Effector CD8-positive, alpha-beta T cell (primary cell): ENCODE measurements around the gene C8A.

ENCODE experiments used
- DNase-seq: peaks from one replicate; lab custom pipeline; 2025; lab: John Stamatoyannopoulos, UW

Gene C8A

DNA sequence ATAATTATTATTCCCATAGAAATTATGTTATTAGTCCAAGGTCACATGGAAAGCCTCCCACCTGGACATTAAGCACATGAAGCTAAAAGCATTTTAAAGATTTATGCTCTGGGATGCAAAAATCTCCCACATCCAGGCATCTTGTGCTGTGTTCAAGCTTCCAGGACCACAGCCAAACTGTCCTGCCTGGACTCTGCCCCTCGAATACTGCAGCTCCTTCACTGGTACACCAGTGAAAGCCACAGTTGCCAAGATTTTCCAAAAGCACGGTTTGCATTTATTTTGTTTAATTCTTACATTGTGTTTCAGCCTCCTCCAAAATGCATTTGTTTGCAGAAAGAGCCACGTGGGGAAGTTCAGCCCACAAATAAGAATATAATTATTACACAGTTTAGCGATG, 72.6 kb downstream of the C8A start:
- no peak for DNase-seq

DNA sequence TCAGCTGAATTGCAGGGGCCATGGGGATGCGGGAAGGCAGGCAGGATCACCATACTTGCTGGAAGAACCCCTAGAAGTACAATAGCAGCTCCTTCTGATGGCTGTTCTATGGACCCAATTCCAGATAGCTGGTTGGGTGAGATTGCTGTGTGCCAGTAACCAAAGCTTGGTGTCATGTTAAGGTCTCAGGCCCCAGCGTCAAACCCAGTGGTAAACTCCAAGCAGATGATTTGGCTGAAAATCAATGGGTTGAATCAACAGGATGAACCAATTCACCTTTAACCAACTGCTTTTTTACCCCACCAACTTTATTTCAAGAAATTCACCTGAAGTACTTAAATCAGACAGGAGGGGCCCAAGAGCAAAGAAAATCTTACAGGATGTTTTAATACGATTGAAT, 73.4 kb downstream of the C8A start:
- no peak for DNase-seq

DNA sequence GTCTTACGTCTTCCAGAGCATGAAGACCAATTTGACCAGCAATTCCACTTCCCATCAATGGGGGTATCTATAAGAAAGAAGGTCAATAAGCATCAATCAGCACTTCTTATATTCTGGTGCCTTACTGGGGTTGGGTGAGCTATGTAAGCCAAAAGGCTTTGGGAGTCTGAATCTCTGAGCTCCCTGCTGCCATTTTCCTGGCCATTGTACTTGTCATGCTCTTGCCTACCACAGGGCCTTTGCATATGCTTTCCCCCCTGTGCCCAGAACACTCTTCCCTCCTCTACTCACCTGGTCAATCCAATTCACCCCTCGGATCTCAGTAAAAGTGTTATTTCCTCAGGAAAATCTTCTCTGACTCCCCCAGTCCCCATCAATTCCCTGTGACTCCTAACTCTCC, 74.9 kb downstream of the C8A start:
- DNase-seq = no peak

DNA sequence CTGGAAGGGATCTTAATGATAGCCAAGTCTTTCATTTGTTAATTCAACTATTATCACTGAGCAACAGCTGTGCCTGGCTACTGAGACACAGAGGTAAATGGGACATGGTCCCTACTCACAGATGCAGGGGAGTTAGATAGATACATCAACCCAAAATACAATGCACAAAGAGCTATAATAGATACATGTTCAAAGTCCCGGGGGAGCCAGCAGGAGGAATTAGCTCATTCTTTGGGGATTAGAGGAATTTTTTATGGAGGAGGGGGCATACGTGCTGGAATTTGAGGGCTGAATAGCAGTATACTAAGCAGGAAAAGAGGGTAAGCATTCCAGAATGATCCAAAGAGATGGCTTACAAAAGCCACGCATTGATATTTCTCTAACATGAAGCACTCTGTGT, 76.6 kb downstream of the C8A start:
- no peak for DNase-seq

DNA sequence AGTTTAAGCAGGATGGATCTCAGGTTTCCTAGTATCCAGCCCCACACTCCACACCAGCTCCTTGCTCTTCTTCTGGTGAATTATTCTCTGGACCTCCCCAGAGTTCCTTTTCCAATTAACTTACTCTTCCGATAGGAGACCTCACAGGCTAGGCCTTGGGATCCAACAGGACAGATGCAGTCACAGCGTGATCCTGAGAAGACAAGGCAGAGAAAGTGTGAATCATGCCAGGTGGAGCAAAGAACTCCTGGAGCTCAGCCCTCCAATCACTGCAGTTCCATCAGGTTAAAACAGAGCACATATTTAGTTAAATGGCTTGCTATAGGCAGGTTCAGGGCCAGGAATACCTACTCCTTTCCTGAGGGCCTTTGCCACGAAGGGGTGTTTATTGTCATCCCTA, 77.1 kb downstream of the C8A start:
- no peak for DNase-seq

DNA sequence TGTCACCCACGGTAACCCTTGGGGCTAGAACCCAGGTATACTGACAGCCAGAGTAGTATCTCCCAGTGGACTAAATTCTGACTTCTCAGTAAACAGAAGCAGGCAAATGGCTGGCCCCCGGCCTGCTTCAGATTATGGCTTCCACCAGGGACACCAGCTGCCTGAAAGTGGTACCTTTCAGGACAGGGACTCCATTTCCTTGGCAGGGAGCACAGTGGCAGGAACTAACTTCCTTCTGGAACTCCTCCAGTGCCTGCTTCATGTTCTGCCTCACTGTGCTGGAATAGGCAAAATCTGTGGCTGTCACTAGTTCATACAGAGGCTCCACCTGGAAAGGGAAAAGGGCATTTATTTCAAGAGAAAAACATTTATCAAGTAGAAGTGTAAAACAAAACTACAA, 78.6 kb downstream of the C8A start:
- DNase-seq = no peak

DNA sequence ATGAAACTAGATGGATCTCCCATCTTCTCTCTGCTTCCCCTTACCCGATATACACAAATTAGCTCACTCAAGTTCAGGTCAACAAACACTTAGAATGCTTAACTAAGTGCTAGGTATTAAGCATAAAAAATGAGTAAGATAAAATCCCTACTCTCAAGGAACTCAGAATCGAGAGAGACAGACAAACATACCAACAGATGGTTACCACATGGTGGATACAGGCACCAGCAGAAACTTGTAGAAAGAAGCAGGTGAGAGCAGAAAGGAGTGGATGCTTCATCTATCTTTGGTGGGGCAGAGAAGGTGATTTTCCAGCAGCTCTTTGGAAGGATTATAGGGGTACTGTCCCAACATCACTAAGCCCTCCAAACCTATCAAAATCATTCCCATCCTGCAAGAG, 79.0 kb downstream of the C8A start:
- DNase-seq = no peak

DNA sequence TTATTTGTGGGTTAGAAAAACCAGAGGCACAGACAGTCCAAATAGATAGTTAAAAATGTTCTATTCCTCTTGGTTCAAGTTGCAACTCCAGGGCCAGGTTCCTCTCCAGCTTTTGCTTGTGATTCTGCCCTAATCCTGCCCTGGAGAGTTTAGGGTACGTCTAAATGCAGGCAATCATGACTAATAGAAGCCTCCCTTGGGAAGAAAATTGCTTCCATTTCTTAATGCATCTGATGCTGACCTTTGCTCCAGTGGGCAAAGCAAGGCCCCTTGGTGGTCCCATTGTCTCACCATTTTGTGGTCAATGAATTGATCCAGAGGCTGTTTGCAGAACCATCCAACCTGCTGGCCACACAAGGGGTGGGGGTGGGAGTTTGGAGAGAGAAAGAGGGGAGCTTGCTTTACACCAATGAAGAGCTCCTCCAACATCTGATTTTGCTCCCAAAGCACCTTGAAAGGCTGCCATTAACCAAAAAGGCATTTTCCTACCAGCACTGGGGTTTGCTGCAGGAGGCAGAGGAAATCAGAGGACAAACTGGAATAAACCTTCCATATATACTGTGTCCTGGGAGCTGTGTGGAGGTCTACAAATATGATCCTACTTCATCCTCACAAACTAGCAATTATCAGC, 79.9 kb downstream of the C8A start:
- DNase-seq = no peak

DNA sequence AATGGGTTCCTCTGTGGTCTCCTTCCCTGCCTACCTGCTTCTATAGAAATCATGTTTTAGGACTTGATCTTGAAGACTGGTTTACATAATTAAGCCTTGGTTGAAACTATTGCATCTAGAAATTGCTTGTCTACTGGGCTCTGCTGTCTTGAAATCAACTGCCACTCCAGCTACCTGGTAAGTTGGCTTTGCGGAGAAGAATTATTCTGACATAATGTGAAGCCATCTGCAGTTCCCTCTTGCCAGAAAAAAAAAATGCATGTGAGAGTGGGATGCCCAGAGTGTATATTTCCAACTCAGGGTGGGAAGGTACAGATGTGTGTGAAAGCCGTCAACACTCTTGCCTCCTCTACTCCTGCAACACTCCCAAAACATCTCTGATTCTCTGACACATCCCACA, 84.0 kb downstream of the C8A start:
- DNase-seq = no peak

DNA sequence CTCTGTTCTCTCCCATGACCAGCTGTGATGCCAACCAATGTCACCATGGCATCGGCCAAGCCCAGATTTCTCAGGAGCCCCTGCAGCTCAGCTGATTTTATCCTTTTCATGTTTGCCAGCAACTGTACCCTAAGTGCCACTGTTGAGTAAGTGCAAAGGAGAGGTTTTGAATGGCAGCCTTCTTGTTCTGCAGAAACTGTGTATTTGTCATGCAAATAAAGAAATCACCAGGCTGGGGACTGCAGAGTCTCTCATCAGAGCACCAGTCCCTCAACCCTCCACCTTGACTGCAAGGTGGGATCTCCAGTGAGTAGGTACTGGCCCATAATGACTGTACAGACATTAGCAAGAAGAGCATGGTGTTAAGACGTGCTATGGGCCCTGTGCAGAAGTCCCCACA, 84.6 kb downstream of the C8A start:
- DNase-seq = no peak

DNA sequence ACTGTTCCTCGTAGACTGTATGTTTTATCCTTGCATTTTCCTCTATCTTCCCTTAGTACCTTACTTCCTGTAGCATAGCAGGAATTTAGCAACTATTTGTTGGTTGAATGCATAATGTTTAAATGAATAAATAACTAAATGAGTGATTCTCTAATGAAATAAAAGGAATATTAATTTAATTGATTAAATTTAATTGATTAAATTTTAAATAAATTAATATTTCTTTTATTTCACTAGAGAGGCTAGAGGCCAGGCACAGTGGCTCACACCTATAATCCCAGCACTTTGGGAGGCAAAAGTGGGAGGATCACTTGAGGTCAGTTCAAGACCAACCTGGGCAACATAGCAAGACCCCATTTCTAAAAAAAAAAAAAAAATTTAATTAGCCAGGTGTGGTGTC, 85.4 kb downstream of the C8A start:
- no peak for DNase-seq

DNA sequence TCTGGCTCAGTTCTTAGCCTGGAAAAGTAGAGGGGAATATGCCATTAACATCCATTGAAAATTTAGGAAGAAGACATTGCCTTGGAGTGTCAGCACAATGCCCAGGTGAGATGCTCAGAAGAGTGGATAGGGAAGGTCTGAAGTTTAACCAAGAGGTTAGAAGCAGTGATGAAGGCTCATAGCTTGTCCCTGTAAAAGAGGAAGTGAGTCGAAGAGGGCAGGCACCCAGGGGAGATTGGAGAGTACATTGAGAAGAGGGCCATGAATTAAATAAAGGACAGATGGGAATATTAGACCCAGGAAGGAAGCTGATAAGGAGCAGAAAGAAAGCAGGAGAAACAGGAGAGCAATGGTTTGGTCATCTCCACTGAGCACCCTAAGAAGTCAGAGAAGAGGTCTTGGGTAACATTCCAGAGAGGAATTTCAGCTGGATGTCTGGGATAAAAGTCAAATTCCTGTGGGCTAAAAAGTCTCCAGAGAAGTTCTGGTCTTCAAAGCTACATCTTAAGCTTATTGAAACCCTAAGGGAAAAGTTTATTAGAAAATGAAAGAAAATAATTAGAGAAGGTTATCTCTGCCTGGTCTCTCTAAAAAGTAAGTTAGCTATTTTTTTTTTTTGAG, 93.9 kb downstream of the C8A start:
- no peak for DNase-seq

DNA sequence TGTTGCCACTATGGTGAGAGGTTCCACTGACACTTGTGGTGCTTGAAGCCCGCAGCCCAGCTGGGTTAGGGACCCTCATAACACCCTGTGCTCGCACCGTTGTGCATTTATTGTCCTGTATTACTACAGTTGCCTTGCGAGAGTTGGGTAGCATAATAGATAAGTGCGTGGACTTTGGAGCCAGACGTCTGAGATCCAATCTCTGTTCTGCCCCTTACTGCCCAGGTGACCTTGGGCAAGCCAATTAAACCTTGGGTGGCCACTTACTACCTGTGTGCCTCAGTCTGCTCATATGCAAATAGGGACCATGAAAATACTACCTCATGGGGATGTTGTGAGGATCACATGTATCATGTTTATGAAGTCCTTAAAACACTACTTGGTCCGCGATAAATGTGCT, 97.9 kb downstream of the C8A start:
- no peak for DNase-seq

DNA sequence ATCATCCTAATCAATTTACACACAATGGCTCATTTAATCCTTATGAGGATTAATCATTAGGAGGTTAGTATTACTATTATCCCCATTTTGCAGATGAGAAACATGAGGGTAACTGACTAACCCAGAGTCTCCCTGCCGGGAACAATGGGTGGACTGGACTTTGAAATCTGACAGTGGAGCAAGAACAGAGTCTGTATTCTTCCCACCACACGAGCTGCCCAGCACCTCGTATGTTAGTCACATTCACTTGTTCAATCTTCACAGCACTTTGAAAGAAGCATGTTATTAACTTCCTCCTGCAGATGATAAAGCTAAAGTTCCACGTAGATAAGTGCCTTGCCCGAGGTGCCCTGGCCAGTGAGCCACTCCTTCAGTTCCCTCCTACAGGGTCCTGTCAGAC, 98.8 kb downstream of the C8A start:
- no peak for DNase-seq

DNA sequence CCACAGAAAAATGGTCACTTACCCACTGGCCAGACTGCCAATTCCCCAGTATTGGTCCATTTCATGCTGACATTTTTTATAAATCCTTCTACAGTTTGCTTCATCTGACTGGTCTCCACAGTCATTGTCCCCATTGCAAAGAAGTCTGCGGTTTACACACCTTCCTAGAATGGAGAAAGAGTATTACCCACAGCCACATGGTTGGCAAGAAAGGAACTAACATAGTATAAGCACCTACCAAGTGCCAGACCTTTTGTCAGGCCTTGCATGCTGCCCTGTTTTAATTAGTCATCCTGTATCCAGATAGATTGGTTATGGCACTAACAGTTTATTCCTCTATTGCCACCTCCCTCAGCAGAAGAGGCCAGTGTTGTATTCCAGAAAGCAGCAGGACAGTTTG, 100.1 kb downstream of the C8A start:
- no peak for DNase-seq

DNA sequence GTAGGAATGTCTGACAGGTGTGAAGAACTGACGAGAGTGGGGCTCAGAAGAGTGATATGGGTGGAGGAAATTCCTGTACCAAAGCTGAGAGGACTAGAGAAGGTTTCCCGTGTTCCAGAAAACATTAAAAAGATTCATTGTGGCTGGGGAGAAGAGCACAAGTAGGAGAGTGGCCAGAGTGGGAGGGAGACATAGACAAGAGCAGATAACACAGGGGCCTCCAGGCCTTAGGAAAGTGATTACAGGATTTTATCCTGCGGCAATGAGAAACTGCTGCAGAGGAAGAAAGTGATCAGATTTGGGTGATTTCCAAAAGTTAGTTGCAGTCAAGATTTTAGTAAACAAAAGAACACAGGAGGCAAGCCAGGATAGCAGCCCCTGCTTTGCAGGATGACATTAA, 103.3 kb downstream of the C8A start:
- DNase-seq = no peak

DNA sequence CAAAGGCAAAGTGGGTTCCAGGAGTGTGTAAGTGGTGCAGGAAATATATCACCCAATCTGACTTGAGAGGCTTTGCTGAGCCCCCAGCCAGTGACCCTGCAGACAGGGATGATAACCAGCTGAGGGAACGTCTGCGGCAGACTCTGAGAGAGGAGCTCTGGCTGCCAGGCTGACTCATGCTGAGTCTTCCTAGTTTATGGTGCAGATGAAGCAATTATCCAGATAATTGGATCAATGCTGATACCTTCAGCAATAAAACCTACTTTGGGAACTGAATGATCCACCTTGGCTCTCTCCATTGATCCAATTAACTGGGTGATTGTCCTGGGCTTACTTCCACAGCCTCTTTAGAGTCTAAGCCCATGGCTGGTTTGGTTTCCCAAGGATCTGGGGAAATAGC, 103.9 kb downstream of the C8A start:
- DNase-seq = no peak

DNA sequence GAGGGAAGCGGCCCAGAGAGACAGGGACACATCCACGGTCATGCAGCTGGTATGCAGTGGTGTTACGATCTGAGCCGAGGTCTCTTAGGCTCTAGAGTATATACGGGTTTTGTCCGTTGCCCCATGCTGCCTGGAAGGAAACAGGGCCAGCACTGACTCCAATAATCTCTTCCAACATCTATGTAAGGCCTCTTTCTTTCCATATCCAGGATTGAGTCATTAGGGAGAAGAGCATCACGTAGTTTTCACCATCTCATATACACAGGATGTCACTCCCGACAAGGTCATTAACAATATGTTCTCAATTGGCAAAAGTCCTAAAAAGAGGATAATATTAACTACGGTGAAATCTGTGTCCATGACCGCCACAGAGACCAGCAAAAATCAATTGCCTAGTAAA, 106.8 kb downstream of the C8A start:
- DNase-seq = no peak

DNA sequence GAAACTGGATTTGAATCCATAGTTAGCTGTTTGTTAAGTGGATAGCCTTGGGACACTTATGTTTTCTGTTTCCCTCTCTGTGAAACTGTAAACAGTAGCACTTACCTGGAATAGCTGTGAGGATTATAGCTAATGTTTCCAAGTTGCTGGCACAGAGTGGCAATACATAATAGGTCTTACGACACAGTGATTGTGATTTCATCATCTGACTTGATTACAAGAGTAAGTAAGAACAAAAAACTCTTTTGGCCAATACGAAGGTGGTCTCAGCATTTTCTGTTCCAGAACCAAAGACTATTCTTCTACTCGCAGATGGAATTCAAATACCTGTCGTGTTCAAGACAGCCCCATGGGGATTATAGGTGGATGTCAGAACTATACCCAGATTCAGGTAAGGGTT, 109.1 kb downstream of the C8A start:
- no peak for DNase-seq

DNA sequence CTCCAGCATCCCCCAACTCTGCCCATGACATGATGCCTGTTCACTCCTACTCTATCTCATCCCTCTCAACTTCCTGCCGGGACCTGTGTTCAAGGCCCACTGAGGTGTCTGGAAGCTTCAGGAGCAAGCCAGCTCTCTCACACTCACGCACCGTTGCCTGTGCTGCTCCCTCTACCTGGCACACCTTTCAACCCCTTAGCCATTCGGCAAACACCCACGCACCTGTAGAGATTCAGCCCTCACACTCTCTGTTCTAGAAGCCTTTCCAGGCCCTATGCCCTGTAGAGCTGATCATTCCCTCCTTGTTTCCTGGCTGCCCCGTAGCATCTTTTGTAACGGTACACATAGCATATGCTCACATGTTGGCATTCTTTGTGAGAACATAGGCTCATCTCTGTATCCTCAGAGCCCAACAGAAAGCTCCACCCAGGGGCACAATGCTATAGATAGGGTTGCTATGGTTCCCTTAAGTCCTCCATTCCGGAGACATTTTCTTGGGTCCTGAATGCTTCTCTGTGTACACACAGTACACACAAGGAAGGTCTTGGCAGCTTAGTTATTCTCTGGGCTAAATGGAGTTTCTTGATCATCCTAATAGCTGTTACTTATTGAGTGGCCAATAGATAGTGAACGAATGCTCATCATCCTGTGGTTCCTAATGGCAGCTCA, 109.9 kb downstream of the C8A start:
- DNase-seq = no peak

DNA sequence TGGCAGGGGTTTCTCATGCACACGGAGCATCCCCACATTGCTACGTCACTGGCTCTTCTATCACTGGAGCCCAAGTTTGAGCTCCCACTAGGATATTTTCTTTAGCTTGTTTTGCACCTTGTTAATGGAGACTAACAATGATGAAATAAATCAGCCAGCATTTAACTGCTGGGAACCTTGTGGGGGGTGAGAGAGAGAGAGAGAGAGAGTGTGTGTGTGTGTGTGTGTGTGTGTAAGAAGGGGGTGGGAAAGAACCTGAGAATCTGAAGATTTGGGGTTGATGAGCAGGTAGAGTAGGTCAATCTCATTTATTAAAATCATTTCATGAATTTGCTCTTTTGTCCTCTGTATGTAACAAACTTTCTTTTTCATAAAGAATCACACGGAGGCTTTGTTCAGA, 110.6 kb downstream of the C8A start:
- no peak for DNase-seq

DNA sequence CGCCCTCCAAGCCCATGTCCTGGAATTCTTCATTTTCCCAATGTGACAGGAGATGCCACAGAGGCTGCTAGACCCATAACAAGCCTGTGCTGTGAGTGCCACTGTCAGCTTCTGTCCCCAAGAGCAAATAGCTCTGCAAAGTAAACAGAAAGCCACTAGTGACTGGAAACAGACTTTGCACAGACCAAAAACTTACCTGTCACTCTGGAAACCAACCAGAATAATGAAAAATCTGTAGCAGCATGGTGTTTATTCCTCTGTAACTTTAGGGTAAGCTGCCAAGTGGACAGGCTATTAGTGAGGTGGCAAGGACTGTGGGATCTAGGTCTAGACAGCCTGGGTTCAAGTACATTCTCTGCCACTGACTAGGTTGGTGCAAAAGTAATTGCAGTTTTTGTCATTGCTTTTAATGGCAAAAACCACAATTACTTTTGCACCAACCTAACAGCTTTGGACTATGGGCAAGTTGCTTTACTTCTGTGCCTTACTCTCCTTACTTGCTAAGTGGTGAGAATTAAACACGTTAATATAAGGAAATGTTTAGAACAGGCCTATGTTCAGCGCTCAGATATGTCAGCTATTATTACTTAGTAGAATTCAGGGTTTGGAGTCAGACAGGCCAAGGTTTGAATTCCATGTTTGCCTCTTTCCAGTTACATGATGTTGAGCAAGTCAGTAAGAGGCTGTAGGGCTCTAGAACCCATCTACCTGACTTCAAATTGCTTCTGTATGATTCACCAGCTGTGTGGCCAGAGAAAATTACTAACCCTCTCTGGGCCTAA, 111.5 kb downstream of the C8A start, which contains the start of gene C8B:
C8B (minus strand) TSS at position 100 of the 782 bp plus-strand sequence; CDS start at position 33, 67 bp downstream.
- DNase-seq = no peak

DNA sequence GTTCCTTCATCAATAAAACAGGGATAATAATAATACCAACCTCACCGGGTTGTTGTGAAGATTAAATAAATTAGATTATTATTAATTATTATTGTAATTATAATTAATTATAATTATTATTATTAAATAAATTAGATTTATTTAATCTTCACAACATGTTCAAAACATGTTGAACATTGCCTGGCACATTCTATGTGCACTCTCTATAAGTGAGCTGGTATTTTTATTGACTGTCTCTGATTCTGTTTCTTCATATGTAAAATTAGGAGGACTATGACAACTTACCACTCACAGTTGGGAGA, 112.1 kb downstream of the C8A start:
- DNase-seq = no peak
